Glutamatergic neuron (in vitro differentiated cells): ENCODE results near the gene SEC24A. TPM values are rescaled to one million over a fixed set of nuclear protein-coding genes. Genes with fewer than 3 reads are reported as not detected.
A peak's percentile ranks its signal among the peaks of the same experiment; 100 is the strongest.
"Not testable (repeated sequence)": the region's sequence is repeated elsewhere in the genome, so short reads cannot be mapped to it uniquely, and the experiment has no call there.

Experiments used
- DNase-seq: peaks from one replicate; pipeline ENCODE4 v3.0.0; 2022
- H3K27ac Mint-ChIP-seq: one replicate; pipeline ENCODE4 v1.8.0; 2020; ENCODE audit warnings: mild to moderate bottlenecking, mixed read lengths, inconsistent platforms; ENCODE audit not compliant: unreplicated experiment
- H3K27me3 Mint-ChIP-seq: one replicate; pipeline ENCODE4 v1.8.0; 2020; ENCODE audit warnings: mild to moderate bottlenecking, moderate library complexity, mixed read lengths, inconsistent platforms; ENCODE audit not compliant: unreplicated experiment
- H3K36me3 Mint-ChIP-seq: one replicate; pipeline ENCODE4 v1.8.0; 2020; ENCODE audit warnings: mild to moderate bottlenecking, mixed read lengths, inconsistent platforms; ENCODE audit not compliant: unreplicated experiment
- H3K4me1 Mint-ChIP-seq: one replicate; pipeline ENCODE4 v1.8.0; 2020; ENCODE audit warnings: mild to moderate bottlenecking, low read depth, mixed read lengths, inconsistent platforms; ENCODE audit not compliant: unreplicated experiment
- H3K4me3 Mint-ChIP-seq: one replicate; pipeline ENCODE4 v1.8.0; 2020; ENCODE audit warnings: mild to moderate bottlenecking, mixed read lengths, inconsistent platforms; ENCODE audit not compliant: unreplicated experiment
- H3K9me3 Mint-ChIP-seq: one replicate; pipeline ENCODE4 v1.8.0; 2020; ENCODE audit warnings: mild to moderate bottlenecking, moderate library complexity, mixed read lengths, inconsistent platforms; ENCODE audit not compliant: unreplicated experiment
- CTCF ChIP-seq: fragments of 200-600 bp; sonication (generic); IDR thresholded peaks from one replicate; pipeline ENCODE4 v1.5.0; 2021; ENCODE audit not compliant: partially characterized antibody, unreplicated experiment
- total RNA-seq: library from RNA; stranded (reverse); fragmentation: NEBNext Ultra II Directional; extraction: Animal tissue kit (Norgen Biotek cat#: 25700); gene quantifications from one replicate; pipeline ENCODE4 v1.2.1, GENCODE V29; 2021; ENCODE audit not compliant: unreplicated experiment

SEC24A gene
- total RNA-seq, 1 donor from 2014 or later, result 23.8 TPM

DNA sequence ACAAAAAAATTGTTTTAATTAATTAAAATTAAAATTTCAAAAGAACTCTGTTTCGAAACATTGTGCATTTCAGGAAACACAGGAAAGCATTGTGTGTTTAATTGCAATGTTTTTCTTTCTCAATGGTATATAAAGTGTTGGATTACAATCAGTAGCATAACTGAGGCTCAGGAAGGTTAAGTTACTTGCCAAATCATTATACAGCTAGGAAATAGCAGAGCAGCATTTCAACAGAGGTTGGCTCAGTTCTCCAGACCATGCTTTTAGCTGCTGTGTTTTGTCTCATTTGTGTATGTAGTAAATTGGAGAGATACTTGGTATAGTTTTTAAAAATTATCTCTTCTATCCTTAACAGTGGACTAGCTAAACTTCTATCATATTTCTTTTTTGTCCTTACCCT, 59.7 kb downstream of the SEC24A start:
- Mint-ChIP-seq H3K27ac (peak overlapping the region; percentile 43), H3K36me3 (no peaks in the 10 kb centered on the region), H3K9me3 (peaks cover 1% of the 10 kb centered on the region), H3K27me3 (peaks cover 2% of the 10 kb centered on the region), H3K4me3 (no peak overlapping the region), H3K4me1 (no peaks in the 10 kb centered on the region)
- DNase-seq, result no peak
- TF ChIP-seq CTCF, result no peak

- Mint-ChIP-seq H3K27me3 (peaks cover 2% of the 10 kb centered on the region), H3K4me3 (no peak overlapping the region), H3K27ac (no peak overlapping the region), H3K4me1 (no peaks in the 10 kb centered on the region), H3K9me3 (no peaks in the 10 kb centered on the region), H3K36me3 (no peaks in the 10 kb centered on the region)
- TF ChIP-seq CTCF, result no peak
- no peak for DNase-seq
These were observed 65.5 kb downstream of the SEC24A start for GRCh38 chr5:134714120-134714519.

DNA sequence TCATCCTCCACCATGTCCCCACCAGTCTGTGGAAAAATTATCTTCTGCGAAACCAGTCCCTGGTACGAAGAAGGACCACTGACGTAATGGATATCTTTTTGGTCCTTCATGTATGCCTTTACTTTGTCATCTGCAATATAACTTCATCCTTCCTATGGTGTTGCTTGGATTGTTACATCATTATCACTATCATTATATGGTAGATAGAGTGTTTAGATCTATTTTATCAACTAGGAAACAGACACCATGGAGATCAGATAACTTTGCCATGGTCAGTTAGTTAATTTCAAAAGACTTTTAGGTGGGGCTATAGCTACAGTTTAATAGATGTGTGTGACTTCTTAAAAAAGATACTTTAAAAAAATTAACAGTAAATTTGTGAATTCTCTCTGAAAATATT, 66.0 kb downstream of the SEC24A start:
- no peak for TF ChIP-seq CTCF
- Mint-ChIP-seq H3K36me3 (no peaks in the 10 kb centered on the region), H3K4me1 (no peaks in the 10 kb centered on the region), H3K27ac (no peak overlapping the region), H3K9me3 (no peaks in the 10 kb centered on the region), H3K4me3 (no peak overlapping the region), H3K27me3 (peaks cover 2% of the 10 kb centered on the region)
- no peak for DNase-seq

- not testable (repeated sequence) for H3K9me3 Mint-ChIP-seq, H3K27me3 Mint-ChIP-seq, DNase-seq, H3K4me1 Mint-ChIP-seq, H3K4me3 Mint-ChIP-seq, H3K27ac Mint-ChIP-seq, H3K36me3 Mint-ChIP-seq
These were observed 66.9 kb downstream of the SEC24A start for GRCh38 chr5:134715466-134715865.

GRCh38 chr5:134724872-134725271, 76.3 kb downstream of the SEC24A start:
- no peaks in the 10 kb centered on the region for H3K9me3 Mint-ChIP-seq
- no peak for TF ChIP-seq CTCF
- no peaks in the 10 kb centered on the region for H3K36me3 Mint-ChIP-seq
- no peak for DNase-seq
- no peaks in the 10 kb centered on the region for H3K4me1 Mint-ChIP-seq
- no peaks in the 10 kb centered on the region for H3K27me3 Mint-ChIP-seq
- no peak overlapping the region for H3K4me3 Mint-ChIP-seq
- no peak overlapping the region for H3K27ac Mint-ChIP-seq

DNA sequence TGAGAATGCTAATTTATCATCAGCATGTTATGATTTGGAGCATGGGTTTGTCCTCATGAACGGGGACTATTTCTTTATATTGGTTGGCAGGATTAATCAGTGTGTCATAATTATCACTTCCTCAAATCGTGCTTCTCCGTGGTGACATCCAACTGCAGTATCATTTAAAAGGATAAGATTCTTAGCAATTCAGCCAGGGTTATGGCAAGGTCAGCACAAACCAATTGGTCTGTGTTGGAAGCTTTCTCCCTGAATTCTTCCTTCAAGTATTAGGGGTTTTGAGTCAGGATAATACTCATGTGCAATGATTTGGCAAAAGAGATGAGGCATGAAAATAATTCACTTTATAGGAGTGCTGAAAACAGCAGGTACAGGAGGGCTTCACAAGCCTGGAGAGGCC, 84.2 kb downstream of the SEC24A start:
- Mint-ChIP-seq H3K27me3 (no peaks in the 10 kb centered on the region), H3K36me3 (no peaks in the 10 kb centered on the region), H3K4me3 (no peak overlapping the region), H3K27ac (no peak overlapping the region), H3K4me1 (no peaks in the 10 kb centered on the region), H3K9me3 (no peaks in the 10 kb centered on the region)
- DNase-seq, result no peak
- TF ChIP-seq CTCF, result no peak
